KBM-7 (cell line): Measurements from ENCODE around the gene CTSO.
"Not testable (repeated sequence)": the region's sequence is repeated elsewhere in the genome, so short reads cannot be mapped to it uniquely, and the experiment has no call there.

Experiments
- DNase-seq: peaks from one replicate; pipeline ENCODE4 v3.0.0-alpha.2; 2015
- in situ Hi-C: fragments of 300-500 bp; cut with MboI; formaldehyde crosslinking; loops from 2 replicates; pipeline ENCODE4 v1.14.3; 2020; ENCODE audit warnings: low sequenced_read_pairs, low pct_unique_long_range_greater_than_20kb, mixed read lengths

Gene CTSO

GRCh38 chr4:155911905-155912304, 41.8 kb downstream of the CTSO start:
- no peak for DNase-seq
- in situ Hi-C loops, result no loop called here

- no peak for DNase-seq
- in situ Hi-C loops, result no loop called here
Measured at GRCh38 chr4:155909615-155910226, 43.9 kb downstream of the CTSO start.

GRCh38 chr4:155908187-155909139, 45.2 kb downstream of the CTSO start:
- in situ Hi-C loops, result no loop called here
- DNase-seq, result no peak

GRCh38 chr4:155907556-155907955, 46.1 kb downstream of the CTSO start:
- DNase-seq, result no peak
- in situ Hi-C loops, result no loop called here

DNA sequence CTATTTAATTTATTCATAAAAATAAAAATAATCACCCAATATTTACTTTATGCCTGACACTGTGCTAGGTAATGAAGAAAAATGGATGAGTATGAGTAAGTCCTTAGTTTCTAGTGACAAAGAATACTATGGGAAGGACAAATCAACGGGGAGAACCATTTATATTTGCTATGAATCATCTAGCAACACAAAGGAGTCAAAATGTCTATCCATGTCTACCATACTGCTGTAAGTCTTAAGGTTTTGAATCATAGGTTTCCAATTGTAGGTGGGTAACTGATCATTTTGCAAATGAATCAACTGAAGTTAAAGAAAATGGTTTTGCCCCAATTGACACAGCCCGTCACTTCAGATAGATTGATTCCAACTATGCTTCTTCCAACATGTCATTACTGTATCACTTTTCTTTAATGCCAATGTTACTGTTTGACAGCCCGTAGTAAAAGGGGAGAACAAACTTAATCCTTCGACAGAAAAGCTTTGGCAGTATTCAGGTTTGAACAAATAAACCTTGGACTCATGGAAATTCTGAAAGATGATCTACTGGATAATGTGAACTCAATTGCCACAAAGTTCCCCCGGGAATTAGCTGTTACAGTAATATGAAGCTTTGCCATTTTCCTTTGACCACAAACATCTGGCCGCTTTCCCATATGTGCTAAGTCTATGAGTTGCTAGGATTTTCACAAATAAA, 47.0 kb downstream of the CTSO start:
- in situ Hi-C loops, result no loop called here
- DNase-seq, result no peak

GRCh38 chr4:155904331-155904730, 49.3 kb downstream of the CTSO start:
- in situ Hi-C loops, result no loop called here
- DNase-seq, result no peak

- DNase-seq, result no peak
- in situ Hi-C loops, result no loop called here
Measured at GRCh38 chr4:155903453-155903852, 50.2 kb downstream of the CTSO start, which contains the start of gene TDO2. TDO2 (plus strand) TSS chr4:155903696; CDS start chr4:155903759, 63 bp downstream.

- in situ Hi-C loops, result no loop called here
- DNase-seq, result no peak
Measured at GRCh38 chr4:155901013-155901412, 52.7 kb downstream of the CTSO start.

- no peak for DNase-seq
- in situ Hi-C loops, result no loop called here
Measured at GRCh38 chr4:155900381-155900780, 53.3 kb downstream of the CTSO start.

DNA sequence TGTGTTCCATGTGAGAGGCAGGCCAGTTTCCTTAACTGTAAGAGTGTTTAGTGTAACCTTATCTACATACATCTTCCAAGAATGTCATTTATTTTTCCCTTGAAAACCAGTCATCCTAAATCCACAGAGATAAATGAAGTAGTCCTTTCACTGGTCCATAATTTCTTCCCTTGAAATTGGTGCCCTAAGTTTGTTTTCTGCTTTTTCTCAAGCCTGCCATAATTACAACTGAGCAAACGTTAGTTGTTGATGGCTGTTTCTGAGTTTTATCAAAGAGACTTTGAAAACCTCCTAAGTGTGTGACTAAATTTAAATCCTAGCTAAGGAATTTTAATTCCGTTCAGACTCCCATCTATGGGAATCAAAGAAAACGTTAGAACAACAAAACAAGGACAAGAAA, 53.8 kb downstream of the CTSO start:
- no peak for DNase-seq
- in situ Hi-C loops, result no loop called here

DNA sequence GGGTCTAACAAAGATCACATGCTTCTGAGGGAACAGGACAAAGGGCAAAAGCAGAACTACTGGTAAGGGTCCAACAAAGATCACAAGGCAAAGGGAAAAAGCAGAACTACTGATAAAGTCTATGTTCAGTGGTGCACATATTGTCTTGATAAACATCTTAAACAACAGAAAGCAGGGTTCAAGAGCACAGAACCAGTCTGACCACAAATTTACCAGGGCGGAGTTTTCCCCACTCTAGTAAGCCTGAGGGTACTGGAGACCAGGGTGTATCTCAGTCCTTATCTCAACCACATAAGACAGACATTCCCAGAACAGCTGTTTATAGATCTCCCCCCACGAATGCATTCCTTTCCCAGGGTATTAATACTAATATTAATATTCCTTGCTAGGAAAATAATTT, 55.3 kb downstream of the CTSO start:
- peak; percentile 65 for DNase-seq
- in situ Hi-C loops, result not testable (repeated sequence)

DNA sequence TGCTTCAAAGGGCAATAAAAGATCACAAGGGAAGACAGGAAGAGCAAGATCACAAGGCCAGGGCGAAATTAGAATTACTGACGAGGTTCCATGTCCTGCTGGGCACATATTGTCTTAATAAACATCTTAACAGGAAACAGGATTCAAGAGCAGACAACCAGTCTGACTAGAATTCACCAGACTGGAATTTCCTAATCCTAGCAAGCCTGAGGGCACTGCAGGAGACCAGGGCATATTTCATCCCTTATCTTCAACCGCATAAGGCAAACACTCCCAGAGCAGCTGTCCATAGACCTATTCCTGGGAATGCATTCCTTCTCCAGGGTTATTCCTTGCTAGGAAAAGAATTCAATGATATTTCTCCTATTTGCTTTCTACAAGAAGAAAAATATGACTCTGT, 62.6 kb downstream of the CTSO start:
- DNase-seq, result no peak
- in situ Hi-C loops, result no loop called here

DNA sequence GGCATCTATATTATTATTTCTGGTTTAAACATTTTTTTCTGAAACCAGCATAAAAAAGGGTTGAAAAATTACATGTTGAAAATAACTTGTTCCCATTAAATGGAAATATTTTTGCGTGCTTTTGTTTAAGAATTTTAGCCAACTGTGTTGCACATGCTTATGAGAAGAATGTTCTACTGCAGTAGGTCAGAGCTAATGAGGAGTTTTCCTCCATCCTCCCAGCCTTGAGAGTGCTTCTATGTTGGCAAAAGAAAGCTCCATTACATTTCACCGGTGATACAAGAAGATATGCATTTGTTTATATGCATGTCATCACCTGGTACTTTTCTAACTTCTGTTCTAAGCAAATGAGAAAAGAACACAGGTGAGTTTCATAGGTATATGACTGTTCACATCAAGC, 63.7 kb downstream of the CTSO start:
- no peak for DNase-seq

GRCh38 chr4:155889031-155889793, 64.5 kb downstream of the CTSO start:
- peak; percentile 80 for DNase-seq

More for the DNA sequence above, 63.7 kb downstream of the CTSO start:
- in situ Hi-C loops, result no loop called here

GRCh38 chr4:155887847-155888570, 65.7 kb downstream of the CTSO start:
- DNase-seq, result no peak
- in situ Hi-C loops, result no loop called here

More at GRCh38 chr4:155889031-155889793, 64.5 kb downstream of the CTSO start:
- in situ Hi-C loops, result no loop called here

GRCh38 chr4:155887045-155887444, 66.6 kb downstream of the CTSO start:
- DNase-seq, result no peak
- in situ Hi-C loops, result no loop called here

- DNase-seq, result no peak
- in situ Hi-C loops, result no loop called here
Measured at GRCh38 chr4:155885666-155886065, 68.0 kb downstream of the CTSO start.

GRCh38 chr4:155883895-155884294, 69.8 kb downstream of the CTSO start:
- DNase-seq, result no peak
- in situ Hi-C loops, result no loop called here

DNA sequence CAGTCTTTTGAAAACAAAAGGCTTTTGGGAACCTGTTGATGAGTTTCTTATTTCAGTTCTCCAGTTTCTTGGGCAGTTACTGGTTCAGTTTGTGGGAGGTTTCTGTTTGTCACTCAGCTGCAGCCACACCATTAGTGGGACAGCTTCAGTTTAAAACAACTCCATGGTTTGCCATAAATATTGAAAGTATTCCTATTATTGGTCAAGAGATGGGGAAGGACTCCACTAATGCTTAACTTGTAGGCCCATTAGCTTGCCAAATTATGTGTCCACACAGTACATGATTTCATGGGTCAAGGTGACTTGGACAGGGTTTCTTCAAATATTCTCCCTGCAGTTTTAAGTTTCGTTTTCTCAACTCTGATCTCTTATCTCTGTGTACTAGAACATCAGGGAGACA, 72.1 kb downstream of the CTSO start:
- in situ Hi-C loops, result no loop called here
- no peak for DNase-seq
